ENCODE results near the gene PI16.

PI16 gene

GRCh38 chr6:36999751-37000125 lies 45.2 kb downstream of the PI16 start:
- TF ChIP-seq POLR2A (IDR thresholded peaks at IDR 0.05; ENCODE audit: low read length), result no peak
- no peak for TF ChIP-seq GATA1 (IDR thresholded peaks at IDR 0.05; ENCODE audit: low read depth, low read length)
- DNase-seq, result no peak

- TF ChIP-seq GATA1 (IDR thresholded peaks at IDR 0.05; ENCODE audit: low read depth, low read length) (no peak), POLR2A (IDR thresholded peaks at IDR 0.05; ENCODE audit: low read length) (no peak)
- no peak for DNase-seq
Observed at GRCh38 chr6:37004044-37004980, 49.8 kb downstream of the PI16 start.

DNA sequence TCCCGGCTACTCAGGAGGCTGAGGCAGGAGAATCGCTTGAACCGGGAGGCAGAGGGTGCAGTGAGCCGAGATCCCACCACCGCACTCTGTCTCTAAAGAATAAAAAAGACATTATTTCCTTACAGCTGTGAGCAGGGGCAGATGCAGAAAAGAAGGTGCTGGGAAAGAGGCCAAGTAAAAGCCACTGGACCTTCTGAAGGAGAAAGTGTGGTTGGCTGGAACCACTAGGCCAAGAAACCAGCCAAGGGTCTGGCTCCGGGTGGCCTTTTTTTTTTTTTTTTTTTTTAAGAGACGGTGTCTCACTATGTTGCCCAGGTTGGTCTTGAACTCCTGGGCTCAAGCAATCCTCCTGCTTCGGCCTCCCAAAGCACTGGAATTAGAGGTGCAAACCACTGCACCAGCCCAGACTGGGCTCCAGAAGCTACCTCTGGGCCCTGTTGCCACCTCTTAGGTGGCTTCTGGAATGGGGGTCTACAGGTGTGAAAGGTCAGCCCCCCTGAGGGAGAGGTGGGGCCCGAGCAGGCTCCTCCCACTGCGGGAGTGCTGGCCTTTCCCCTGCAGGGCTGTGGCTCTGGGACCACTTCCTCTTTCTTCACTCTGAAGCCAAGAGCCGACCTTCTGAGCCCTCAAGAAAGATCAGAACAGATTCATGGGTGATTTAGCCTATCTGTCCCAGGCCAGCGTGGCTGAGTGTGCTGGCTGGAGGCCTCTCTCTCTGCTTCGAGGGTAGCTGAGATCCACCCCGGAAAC lies 50.7 kb downstream of the PI16 start, which contains the start of gene FGD2:
Gene FGD2, plus strand, starts transcription at position 595 of the 750 bp plus-strand sequence. CDS start 163 bp downstream, outside the sequence.
- TF ChIP-seq GATA1 (IDR thresholded peaks at IDR 0.05; ENCODE audit: low read depth, low read length), result no peak
- no peak for TF ChIP-seq POLR2A (IDR thresholded peaks at IDR 0.05; ENCODE audit: low read length)
- no peak for DNase-seq

DNA sequence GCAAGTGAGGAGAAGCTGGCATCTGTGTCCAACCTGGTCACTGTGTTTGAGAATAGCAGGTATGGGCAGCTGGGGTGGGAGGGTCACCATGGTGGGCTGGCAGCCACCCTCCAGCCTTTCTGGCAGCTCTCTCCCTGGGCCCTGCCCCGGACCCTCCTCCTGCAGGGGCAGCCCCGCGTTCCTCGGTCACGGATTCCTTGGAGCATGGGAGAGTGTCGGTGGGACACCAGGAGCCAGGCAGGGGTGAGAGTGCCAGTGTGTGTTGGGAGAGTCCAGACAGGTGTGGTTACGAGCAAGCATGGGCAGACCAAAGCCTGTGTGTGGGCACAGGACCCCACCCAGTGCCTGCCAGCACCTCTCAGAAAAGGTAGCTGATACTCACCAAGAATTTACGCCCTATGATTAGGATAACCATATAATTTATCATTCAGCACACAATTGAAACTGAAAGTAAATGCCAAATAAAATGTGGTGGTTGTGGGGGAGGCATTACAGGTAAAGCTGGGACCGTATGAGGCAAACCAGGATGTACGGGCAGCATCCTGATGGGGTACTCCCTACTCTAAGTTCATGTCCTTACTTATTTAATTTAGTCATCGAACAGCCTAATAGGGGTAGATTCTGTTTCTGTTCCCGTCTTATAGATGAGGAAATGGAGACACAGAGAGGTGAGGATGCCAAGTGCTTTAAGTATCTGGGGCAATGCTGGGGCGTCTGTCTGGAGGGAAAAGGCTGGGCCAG lies 51.5 kb downstream of the PI16 start:
- TF ChIP-seq GATA1 (IDR thresholded peaks at IDR 0.05; ENCODE audit: low read depth, low read length), result no peak
- no peak for TF ChIP-seq POLR2A (IDR thresholded peaks at IDR 0.05; ENCODE audit: low read length)

GRCh38 chr6:37006793-37007339 lies 52.3 kb downstream of the PI16 start:
- DNase-seq, result no peak
- TF ChIP-seq POLR2A (IDR thresholded peaks at IDR 0.05; ENCODE audit: low read length) (no peak), GATA1 (IDR thresholded peaks at IDR 0.05; ENCODE audit: low read depth, low read length) (no peak)

More for the DNA sequence above, 51.5 kb downstream of the PI16 start:
- DNase-seq, result no peak

GRCh38 chr6:37007340-37008043 lies 53.0 kb downstream of the PI16 start:
- no peak for DNase-seq
- TF ChIP-seq GATA1 (IDR thresholded peaks at IDR 0.05; ENCODE audit: low read depth, low read length), result no peak
- no peak for TF ChIP-seq POLR2A (IDR thresholded peaks at IDR 0.05; ENCODE audit: low read length)

GRCh38 chr6:37008484-37009465 lies 54.2 kb downstream of the PI16 start:
- TF ChIP-seq POLR2A (IDR thresholded peaks at IDR 0.05; ENCODE audit: low read length) (no peak), GATA1 (IDR thresholded peaks at IDR 0.05; ENCODE audit: low read depth, low read length) (no peak)
- no peak for DNase-seq

GRCh38 chr6:37010402-37010892 lies 55.9 kb downstream of the PI16 start:
- no peak for TF ChIP-seq POLR2A (IDR thresholded peaks at IDR 0.05; ENCODE audit: low read length)
- TF ChIP-seq GATA1 (IDR thresholded peaks at IDR 0.05; ENCODE audit: low read depth, low read length), result no peak
- no peak for DNase-seq

DNA sequence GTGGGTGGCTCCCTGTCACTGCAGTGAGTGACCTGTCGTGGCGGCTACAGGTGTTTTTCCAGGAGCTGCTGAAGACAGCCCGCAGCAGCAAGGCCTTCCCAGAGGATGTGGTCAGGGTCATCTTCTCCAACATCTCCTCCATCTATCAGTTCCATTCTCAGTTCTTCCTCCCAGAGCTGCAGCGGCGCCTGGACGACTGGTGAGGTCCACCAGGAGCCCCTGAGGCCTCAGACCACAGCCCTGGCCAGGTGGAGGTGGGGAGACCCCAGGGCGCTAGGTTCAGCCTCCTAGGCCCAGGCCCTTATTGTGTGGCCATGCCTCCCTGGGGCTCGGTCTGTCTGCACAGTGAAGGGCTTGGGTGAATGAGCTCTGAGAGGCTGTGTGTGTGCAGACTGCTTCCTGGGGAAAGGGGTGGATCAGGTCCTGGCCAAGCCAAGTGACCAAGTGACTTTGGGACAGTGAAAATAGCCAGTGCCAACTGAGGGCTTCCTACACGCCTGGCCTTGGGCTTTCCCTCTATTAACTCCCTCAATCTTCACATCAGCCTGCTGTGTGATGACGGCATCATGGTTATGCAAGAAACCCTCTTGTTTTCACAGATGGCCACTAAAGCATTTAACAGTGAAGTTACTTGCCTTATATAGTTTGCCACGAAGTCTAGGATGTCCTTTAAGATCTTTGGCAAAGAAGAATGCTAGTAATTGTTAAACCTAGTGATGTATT lies 57.3 kb downstream of the PI16 start:
- TF ChIP-seq POLR2A (IDR thresholded peaks at IDR 0.05; ENCODE audit: low read length), result no peak
- no peak for TF ChIP-seq GATA1 (IDR thresholded peaks at IDR 0.05; ENCODE audit: low read depth, low read length)
- DNase-seq, result no peak

DNA sequence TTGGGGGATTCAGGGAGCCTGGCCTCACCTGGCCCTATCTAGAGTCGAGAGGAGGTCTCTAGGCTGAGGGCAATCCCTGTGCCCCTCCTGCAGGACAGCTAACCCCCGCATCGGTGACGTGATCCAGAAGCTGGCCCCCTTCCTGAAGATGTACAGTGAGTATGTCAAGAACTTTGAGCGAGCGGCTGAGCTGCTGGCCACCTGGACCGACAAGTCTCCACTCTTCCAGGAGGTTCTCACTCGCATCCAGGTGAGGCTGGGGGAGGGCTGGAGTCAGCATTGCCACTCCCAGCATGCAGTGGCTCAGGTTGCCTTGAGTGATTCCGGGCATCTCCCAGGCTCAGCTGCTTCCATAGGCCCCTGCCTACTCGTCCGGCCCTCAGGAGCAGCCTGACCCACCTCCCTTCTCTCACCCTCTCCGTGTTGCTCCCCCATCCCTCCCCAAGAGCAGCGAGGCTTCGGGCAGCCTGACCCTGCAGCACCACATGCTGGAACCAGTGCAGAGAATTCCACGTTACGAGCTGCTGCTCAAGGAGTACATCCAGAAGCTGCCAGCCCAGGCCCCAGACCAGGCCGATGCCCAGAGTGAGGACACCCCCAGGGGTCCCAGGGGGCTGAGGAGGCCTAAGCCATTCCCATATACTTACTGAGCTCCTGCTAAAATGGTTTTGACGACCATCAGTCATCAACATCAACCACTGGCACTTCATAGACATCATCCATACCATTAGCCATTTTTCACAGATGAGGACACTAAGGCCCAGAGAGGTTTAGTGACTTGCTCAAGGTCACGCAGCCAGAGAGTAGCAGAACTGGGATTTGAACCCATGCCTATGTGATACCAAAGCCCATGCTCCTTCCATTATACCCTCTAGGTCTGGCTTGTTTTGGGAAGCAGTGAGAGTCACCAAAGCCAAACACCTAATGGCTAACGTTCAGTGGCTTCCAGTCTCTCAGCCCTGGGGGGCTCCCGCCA lies 59.3 kb downstream of the PI16 start:
- DNase-seq, result no peak
- TF ChIP-seq GATA1 (IDR thresholded peaks at IDR 0.05; ENCODE audit: low read depth, low read length) (no peak), POLR2A (IDR thresholded peaks at IDR 0.05; ENCODE audit: low read length) (no peak)
